Hepatocyte (in vitro differentiated cells): Measurements from ENCODE around the gene MFSD1. TPM values are rescaled to one million over a fixed set of nuclear protein-coding genes. Genes with fewer than 3 reads are reported as not detected.
"Not testable (repeated sequence)": the region's sequence is repeated elsewhere in the genome, so short reads cannot be mapped to it uniquely, and the experiment has no call there.

Experiments
- DNase-seq: peaks from one replicate; pipeline ENCODE4 v3.0.0-alpha.2; 2016; ENCODE audit warnings: low spot score
- H2AFZ ChIP-seq: fragments of 200-600 bp; sonication (generic); 2 replicates; pipeline ENCODE4 v1.6.0; 2016; ENCODE audit warnings: antibody characterized with exemption, mild to moderate bottlenecking
- H3K27ac ChIP-seq: fragments of 200-600 bp; sonication (generic); 2 replicates; pipeline ENCODE4 v1.5.1; 2016; ENCODE audit warnings: mild to moderate bottlenecking
- H3K27me3 ChIP-seq: fragments of 200-600 bp; sonication (generic); 2 replicates; pipeline ENCODE4 v1.6.1; 2016
- H3K36me3 ChIP-seq: fragments of 200-600 bp; sonication (generic); replicated peaks from 2 replicates; pipeline ENCODE4 v1.5.1; 2016; ENCODE audit warnings: low read depth; ENCODE audit not compliant: insufficient read depth
- H3K4me1 ChIP-seq: fragments of 200-600 bp; sonication (generic); 2 replicates; pipeline ENCODE4 v1.5.1; 2016; ENCODE audit warnings: mild to moderate bottlenecking, moderate library complexity; ENCODE audit not compliant: insufficient read depth
- H3K4me2 ChIP-seq: fragments of 200-600 bp; sonication (generic); 2 replicates; pipeline ENCODE4 v1.6.0; 2016
- H3K4me3 ChIP-seq: fragments of 200-600 bp; sonication (generic); 2 replicates; pipeline ENCODE4 v1.5.1; 2016; ENCODE audit warnings: mild to moderate bottlenecking
- H3K79me2 ChIP-seq: fragments of 200-600 bp; sonication (generic); 2 replicates; pipeline ENCODE4 v1.6.0; 2017; ENCODE audit warnings: mild to moderate bottlenecking
- H3K9me2 ChIP-seq: fragments of 200-600 bp; sonication (generic); replicated peaks from 2 replicates; pipeline ENCODE4 v1.6.0; 2017; ENCODE audit warnings: mild to moderate bottlenecking; ENCODE audit not compliant: insufficient read depth
- H3K9me3 ChIP-seq: fragments of 200-600 bp; sonication (generic); 2 replicates; pipeline ENCODE4 v1.5.1; 2016; ENCODE audit warnings: low read depth, mild to moderate bottlenecking
- H4K20me1 ChIP-seq: fragments of 200-600 bp; sonication (generic); 2 replicates; pipeline ENCODE4 v1.6.0; 2016; ENCODE audit warnings: mild to moderate bottlenecking; ENCODE audit not compliant: insufficient read depth, poor library complexity, severe bottlenecking
- CTCF ChIP-seq: fragments of 200-600 bp; sonication (generic); IDR thresholded peaks from 2 replicates; pipeline ENCODE4 v1.5.1; 2016; ENCODE audit warnings: antibody characterized with exemption, mild to moderate bottlenecking; ENCODE audit not compliant: poor library complexity
- EZH2 ChIP-seq: fragments of 200-600 bp; sonication (generic); IDR thresholded peaks from 2 replicates; pipeline ENCODE4 v1.6.1; 2016; ENCODE audit warnings: antibody characterized with exemption, mild to moderate bottlenecking, borderline replicate concordance
- EZH2phosphoT487 ChIP-seq: fragments of 200-600 bp; sonication (generic); IDR thresholded peaks from one replicate; pipeline ENCODE4 v1.6.1; 2018; ENCODE audit warnings: antibody characterized with exemption, mild to moderate bottlenecking, low read depth, moderate library complexity; ENCODE audit not compliant: unreplicated experiment, severe bottlenecking
- WGBS: methylation state at CpG from one replicate; pipeline ENCODE4 v1.1.6; 2016; ENCODE audit warnings: low lambda C conversion rate; ENCODE audit errors: missing lambda C conversion rate; 5-methylcytosine and 5-hydroxymethylcytosine counted together
- polyA plus RNA-seq: library from polyadenylated mRNA; unstranded; fragments of >200 nt; fragmentation: Nextera tagmentation; extraction: Ambion mirVana; gene quantifications from 2 replicates; pipeline ENCODE4 v1.2.1, GENCODE V29; 2016
- total RNA-seq: library from RNA; depleted of rRNA; stranded (reverse); fragments of >200 nt; gene quantifications from 2 replicates; pipeline ENCODE4 v1.2.3, GENCODE V29; 2014

The MFSD1 gene
- total and polyA plus RNA-seq, 2 experiments from 2014 or later = 58.6 to 74.9 TPM

DNA sequence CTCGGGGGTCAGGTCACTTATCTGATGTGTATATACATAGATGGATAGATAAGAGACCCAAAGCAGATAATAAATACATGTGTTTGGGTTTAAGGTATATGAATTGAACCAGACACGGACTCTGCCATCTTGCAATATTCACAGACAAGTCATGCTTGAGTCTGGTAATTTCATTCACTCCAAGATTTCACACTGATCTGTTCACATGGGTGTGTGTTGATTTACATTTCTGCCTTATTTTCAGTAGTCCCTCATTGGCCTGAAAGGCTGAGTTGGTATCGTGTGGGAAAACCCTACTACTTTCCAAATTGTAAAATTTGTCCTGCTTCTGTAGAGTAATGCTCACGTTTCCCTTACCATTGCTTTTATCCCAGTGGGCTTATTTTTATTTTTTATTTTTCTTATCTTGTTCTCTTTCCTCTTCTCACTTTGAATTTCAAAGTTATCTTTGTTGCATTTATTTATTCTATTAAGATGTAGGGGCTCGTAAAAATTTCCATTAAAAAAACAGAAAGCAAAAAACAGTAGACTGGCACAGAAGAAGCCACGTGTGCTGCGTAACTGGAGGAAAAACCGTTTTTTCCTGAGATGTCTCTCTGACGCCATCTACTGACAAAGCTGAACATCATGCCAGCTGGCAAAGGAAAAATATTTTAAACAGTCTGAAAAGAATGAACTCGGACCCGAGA is 10.8 kb upstream of the MFSD1 start:
- H3K4me2 ChIP-seq = peak overlapping the region; percentile 54
- H4K20me1 ChIP-seq = no peaks in the 10 kb centered on the region
- H3K4me3 ChIP-seq = no peak overlapping the region
- no peaks in the 10 kb centered on the region for H3K79me2 ChIP-seq
- no peak for TF ChIP-seq EZH2
- peak; percentile 98 for TF ChIP-seq CTCF
- no peaks in the 10 kb centered on the region for H3K36me3 ChIP-seq
- no peaks in the 10 kb centered on the region for H3K27me3 ChIP-seq
- H3K4me1 ChIP-seq = no peaks in the 10 kb centered on the region
- DNase-seq = peak; percentile 81
- H3K9me3 ChIP-seq = no peaks in the 10 kb centered on the region
- 16% methylated on average over 11 of the region's 11 CpGs for WGBS
- H3K9me2 ChIP-seq = no peaks in the 10 kb centered on the region
- H3K27ac ChIP-seq = no peak overlapping the region
- no peak overlapping the region for H2AFZ ChIP-seq

DNA sequence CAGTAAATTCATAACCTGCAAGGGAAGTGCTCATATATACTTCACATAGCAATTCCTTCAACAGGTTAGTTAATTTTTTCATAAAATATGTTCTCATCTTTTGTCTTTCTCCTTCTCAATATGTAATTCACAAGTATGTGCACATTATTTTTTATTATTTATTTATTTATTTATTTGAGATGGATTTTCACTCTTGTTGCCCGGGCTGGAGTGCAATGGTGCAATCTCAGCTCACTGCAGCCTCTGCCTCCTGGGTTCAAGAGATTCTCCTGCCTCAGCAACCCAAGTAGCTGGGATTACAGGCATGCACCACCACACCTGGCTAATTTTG is 10.3 kb upstream of the MFSD1 start:
- H3K4me1 ChIP-seq, DNase-seq, H3K27me3 ChIP-seq, H3K27ac ChIP-seq, H3K36me3 ChIP-seq, H3K9me2 ChIP-seq, H3K79me2 ChIP-seq, H3K9me3 ChIP-seq, H4K20me1 ChIP-seq, H3K4me3 ChIP-seq, H2AFZ ChIP-seq: not testable (repeated sequence)
- 12% methylated on average over 1 of the region's 1 CpG for WGBS
- H3K4me2 ChIP-seq = peak overlapping the region; percentile 54

DNA sequence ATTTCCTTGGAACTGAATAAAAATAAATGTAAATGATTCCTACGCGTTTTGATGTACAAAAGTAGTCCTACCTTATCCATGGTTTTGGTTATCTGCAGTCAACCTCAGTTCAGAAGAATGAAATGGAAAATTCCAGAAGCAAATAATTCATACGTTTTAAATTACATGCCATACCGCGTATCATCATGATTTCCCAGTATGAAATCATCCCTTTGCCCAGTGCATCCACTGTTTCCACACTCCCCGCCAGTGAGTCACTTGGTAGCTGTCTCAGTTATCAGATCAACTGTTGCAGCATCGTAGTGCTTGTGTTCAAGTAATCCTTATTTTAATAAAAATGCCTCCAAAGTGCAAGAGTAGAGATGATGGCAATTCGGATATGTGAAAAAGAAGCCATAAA is 9.1 kb upstream of the MFSD1 start:
- TF ChIP-seq EZH2 (no peak), CTCF (no peak), EZH2phosphoT487 (no peak)
- H3K79me2 ChIP-seq = no peaks in the 10 kb centered on the region
- H3K36me3 ChIP-seq = no peaks in the 10 kb centered on the region
- H3K27ac ChIP-seq = no peak overlapping the region
- no peaks in the 10 kb centered on the region for H4K20me1 ChIP-seq
- peaks cover 8% of the 10 kb centered on the region for H3K27me3 ChIP-seq
- H3K4me1 ChIP-seq = no peaks in the 10 kb centered on the region
- H3K4me3 ChIP-seq = no peak overlapping the region
- H3K9me3 ChIP-seq = no peaks in the 10 kb centered on the region
- WGBS = 80% methylated on average over 8 of the region's 8 CpGs
- no peak overlapping the region for H2AFZ ChIP-seq
- no peaks in the 10 kb centered on the region for H3K9me2 ChIP-seq
- peak; percentile 26 for DNase-seq
- no peak overlapping the region for H3K4me2 ChIP-seq

DNA sequence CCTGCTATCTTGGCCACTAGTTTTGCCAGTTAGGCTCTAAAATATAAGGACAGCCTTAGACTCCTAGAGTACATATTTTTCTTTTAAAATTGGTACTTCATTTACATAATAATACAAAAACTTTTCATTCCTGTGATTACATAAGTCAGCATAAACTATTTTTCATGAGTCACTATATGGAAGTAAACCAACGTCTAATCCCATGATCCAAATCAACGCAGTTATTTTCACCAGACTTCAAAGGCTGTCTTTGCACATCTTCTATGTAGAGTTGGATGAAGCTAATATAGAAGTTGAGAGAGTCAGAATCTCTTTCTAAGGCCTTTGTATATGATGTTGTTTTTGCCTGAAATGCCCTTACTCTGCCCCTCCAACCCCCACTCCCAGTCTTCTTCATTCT is 7.6 kb upstream of the MFSD1 start:
- Histone ChIP-seq H3K4me1 (no peaks in the 10 kb centered on the region), H3K36me3 (no peaks in the 10 kb centered on the region), H3K4me3 (no peak overlapping the region), H3K27me3 (peaks cover 8% of the 10 kb centered on the region), H2AFZ (no peak overlapping the region), H3K27ac (no peak overlapping the region), H4K20me1 (no peaks in the 10 kb centered on the region), H3K9me2 (no peaks in the 10 kb centered on the region), H3K9me3 (no peaks in the 10 kb centered on the region), H3K4me2 (no peak overlapping the region), H3K79me2 (no peaks in the 10 kb centered on the region)
- 90% methylated on average over 2 of the region's 2 CpGs for whole genome bisulfite sequencing
- DNase-seq = no peak
- TF ChIP-seq CTCF = no peak
- no peak for TF ChIP-seq EZH2phosphoT487
- no peak for TF ChIP-seq EZH2
